ENCODE measurements around the gene COL13A1.

The COL13A1 gene

GRCh38 chr10:69913606-69914382 lies 112.1 kb downstream of the COL13A1 start:
- DNase-seq, result no peak

- DNase-seq, result peak; percentile 11
Observed at GRCh38 chr10:69914398-69915214, 112.9 kb downstream of the COL13A1 start.

GRCh38 chr10:69915215-69915560 lies 113.5 kb downstream of the COL13A1 start:
- no peak for DNase-seq

- no peak for DNase-seq
Observed at GRCh38 chr10:69916118-69916517, 114.4 kb downstream of the COL13A1 start.

GRCh38 chr10:69918036-69918435 lies 116.3 kb downstream of the COL13A1 start:
- no peak for DNase-seq

GRCh38 chr10:69919250-69919649 lies 117.5 kb downstream of the COL13A1 start:
- DNase-seq, result no peak

GRCh38 chr10:69925111-69925510 lies 123.4 kb downstream of the COL13A1 start:
- no peak for DNase-seq

- no peak for DNase-seq
Observed at GRCh38 chr10:69928339-69928738, 126.6 kb downstream of the COL13A1 start.

- DNase-seq, result no peak
Observed at GRCh38 chr10:69929575-69929974, 127.9 kb downstream of the COL13A1 start.

GRCh38 chr10:69934768-69935167 lies 133.1 kb downstream of the COL13A1 start:
- DNase-seq, result no peak

- DNase-seq, result no peak
Observed at GRCh38 chr10:69936091-69936490, 134.4 kb downstream of the COL13A1 start.

- no peak for DNase-seq
Observed at GRCh38 chr10:69938541-69938991, 136.9 kb downstream of the COL13A1 start.

GRCh38 chr10:69939061-69939460 lies 137.4 kb downstream of the COL13A1 start:
- DNase-seq, result no peak

- DNase-seq, result no peak
Observed at GRCh38 chr10:69939481-69939880, 137.8 kb downstream of the COL13A1 start.

- DNase-seq, result no peak
Observed at GRCh38 chr10:69941730-69942129, 140.0 kb downstream of the COL13A1 start.

GRCh38 chr10:69943292-69943820 lies 141.7 kb downstream of the COL13A1 start:
- DNase-seq, result no peak

GRCh38 chr10:69944761-69945160 lies 143.1 kb downstream of the COL13A1 start:
- DNase-seq, result no peak

- DNase-seq, result no peak
Observed at GRCh38 chr10:69948261-69948660, 146.6 kb downstream of the COL13A1 start.

- DNase-seq, result no peak
Observed at GRCh38 chr10:69949770-69950169, 148.1 kb downstream of the COL13A1 start.

GRCh38 chr10:69951658-69952057 lies 150.0 kb downstream of the COL13A1 start:
- no peak for DNase-seq

GRCh38 chr10:69952069-69952800 lies 150.5 kb downstream of the COL13A1 start:
- no peak for DNase-seq

- no peak for DNase-seq
Observed at GRCh38 chr10:69952821-69953221, 151.1 kb downstream of the COL13A1 start.

- DNase-seq, result no peak
Observed at GRCh38 chr10:69953851-69954250, 152.1 kb downstream of the COL13A1 start.

Data from NCI-H2107 (cell line).